ENCODE results near the gene NUCB1.

Gene NUCB1

GRCh38 chr19:48940902-48941301, 40.8 kb downstream of the NUCB1 start:
- no peak for DNase-seq

- DNase-seq: no peak
Measured at GRCh38 chr19:48943081-48943480, 43.0 kb downstream of the NUCB1 start.

- no peak for DNase-seq
Measured at GRCh38 chr19:48945415-48945814, 45.3 kb downstream of the NUCB1 start.

GRCh38 chr19:48945817-48946216, 45.7 kb downstream of the NUCB1 start:
- DNase-seq: no peak

- no peak for DNase-seq
Measured at GRCh38 chr19:48946463-48947257, 46.5 kb downstream of the NUCB1 start.

GRCh38 chr19:48947258-48947542, 47.1 kb downstream of the NUCB1 start:
- DNase-seq: no peak

GRCh38 chr19:48950159-48950558, 50.0 kb downstream of the NUCB1 start:
- no peak for DNase-seq

- no peak for DNase-seq
Measured at GRCh38 chr19:48950830-48951519, 50.9 kb downstream of the NUCB1 start.

- DNase-seq: no peak
Measured at GRCh38 chr19:48953141-48953540, 53.0 kb downstream of the NUCB1 start.

- DNase-seq: no peak
Measured at GRCh38 chr19:48953990-48954594, 54.0 kb downstream of the NUCB1 start.

GRCh38 chr19:48954595-48955307, 54.6 kb downstream of the NUCB1 start, which contains the start of gene BAX:
Gene BAX, plus strand, starts transcription at chr19:48954875. Its CDS starts 54 bp downstream, at chr19:48954929.
- DNase-seq: peak; percentile 96 to 98

- DNase-seq: no peak
Measured at GRCh38 chr19:48955308-48955958, 55.3 kb downstream of the NUCB1 start.

GRCh38 chr19:48958006-48958405, 57.9 kb downstream of the NUCB1 start:
- no peak for DNase-seq

GRCh38 chr19:48959341-48960239, 59.5 kb downstream of the NUCB1 start:
- DNase-seq: no peak

GRCh38 chr19:48961051-48961649, 61.0 kb downstream of the NUCB1 start:
- DNase-seq: no peak

- DNase-seq: no peak
Measured at GRCh38 chr19:48961673-48962028, 61.5 kb downstream of the NUCB1 start.

- no peak for DNase-seq
Measured at GRCh38 chr19:48962029-48962848, 62.1 kb downstream of the NUCB1 start.

GRCh38 chr19:48962849-48963165, 62.7 kb downstream of the NUCB1 start:
- no peak for DNase-seq

- DNase-seq: no peak
Measured at GRCh38 chr19:48963371-48964204, 63.5 kb downstream of the NUCB1 start.

Measured in NCI-H2081 (cell line).